Measurements from ENCODE around the gene GJB2. TPM values are rescaled to one million over a fixed set of nuclear protein-coding genes. Genes with fewer than 3 reads are reported as not detected.

Gene GJB2
- polyA plus RNA-seq, 1 donor (not counting 4 experiments of a cell fraction or from before 2014, with no cell fraction given) = 374 TPM

DNA sequence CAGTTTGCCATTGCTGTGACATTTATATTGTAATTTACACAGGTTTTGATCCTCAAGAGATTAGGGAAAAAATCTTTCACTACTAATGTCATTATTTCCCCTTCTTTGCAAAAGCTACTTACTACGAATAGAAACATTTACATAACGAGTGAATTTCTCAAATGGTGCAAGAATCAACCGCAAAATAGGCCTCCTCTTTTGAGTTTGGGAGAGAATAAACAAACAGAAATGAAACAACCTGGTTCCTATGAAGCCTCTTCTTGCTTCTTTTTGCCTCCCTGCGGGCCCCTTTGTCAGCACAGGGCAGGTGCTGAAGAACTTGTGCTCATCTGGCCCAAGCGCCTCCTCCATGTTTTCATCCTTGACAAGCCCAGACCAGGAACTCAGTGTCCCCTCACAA lies 21.8 kb downstream of the GJB2 start:
- TF ChIP-seq EZH2 (IDR thresholded peaks at IDR 0.05; ENCODE audit: low read length) = no peak
- TF ChIP-seq, protein P1, sequence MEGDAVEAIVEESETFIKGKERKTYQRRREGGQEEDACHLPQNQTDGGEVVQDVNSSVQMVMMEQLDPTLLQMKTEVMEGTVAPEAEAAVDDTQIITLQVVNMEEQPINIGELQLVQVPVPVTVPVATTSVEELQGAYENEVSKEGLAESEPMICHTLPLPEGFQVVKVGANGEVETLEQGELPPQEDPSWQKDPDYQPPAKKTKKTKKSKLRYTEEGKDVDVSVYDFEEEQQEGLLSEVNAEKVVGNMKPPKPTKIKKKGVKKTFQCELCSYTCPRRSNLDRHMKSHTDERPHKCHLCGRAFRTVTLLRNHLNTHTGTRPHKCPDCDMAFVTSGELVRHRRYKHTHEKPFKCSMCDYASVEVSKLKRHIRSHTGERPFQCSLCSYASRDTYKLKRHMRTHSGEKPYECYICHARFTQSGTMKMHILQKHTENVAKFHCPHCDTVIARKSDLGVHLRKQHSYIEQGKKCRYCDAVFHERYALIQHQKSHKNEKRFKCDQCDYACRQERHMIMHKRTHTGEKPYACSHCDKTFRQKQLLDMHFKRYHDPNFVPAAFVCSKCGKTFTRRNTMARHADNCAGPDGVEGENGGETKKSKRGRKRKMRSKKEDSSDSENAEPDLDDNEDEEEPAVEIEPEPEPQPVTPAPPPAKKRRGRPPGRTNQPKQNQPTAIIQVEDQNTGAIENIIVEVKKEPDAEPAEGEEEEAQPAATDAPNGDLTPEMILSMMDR (optimal IDR thresholded peaks at IDR 0.05 in 1 of 3, IDR thresholded peaks at IDR 0.05 in 1 of 3, conservative IDR thresholded peaks at IDR 0.05 in 1 of 3; ENCODE audit: extremely low read depth in 1 of 3, insufficient read depth in 2 of 3, low read length in 3 of 3) = no peak
- no peak for DNase-seq (ENCODE audit: low read depth, low spot score)
- Histone ChIP-seq H4K20me1 (ENCODE audit: control insufficient read depth, extremely low read depth, insufficient read depth, low read length) (no peaks in the 10 kb centered on the region), H3K9me1 (ENCODE audit: control insufficient read depth, extremely low read depth, insufficient read depth, low read length) (no peaks in the 10 kb centered on the region), H3K27ac (ENCODE audit: control insufficient read depth, insufficient read depth, low read length) (no peak overlapping the region), H3K79me2 (ENCODE audit: control insufficient read depth, insufficient read depth, low read length) (no peaks in the 10 kb centered on the region), H3K4me2 (ENCODE audit: control insufficient read depth, extremely low read depth, insufficient read depth, low read depth, low read length) (no peak overlapping the region), H3K27me3 (ENCODE audit: control insufficient read depth, extremely low read depth, insufficient read depth, low read length) (no peaks in the 10 kb centered on the region), H3K4me1 (ENCODE audit: control insufficient read depth, extremely low read depth, insufficient read depth, low read length) (peaks cover 16% of the 10 kb centered on the region), H3K9me3 (ENCODE audit: control insufficient read depth, low read depth, low read length) (no peaks in the 10 kb centered on the region), H3K9ac (ENCODE audit: control insufficient read depth, extremely low read depth, insufficient read depth, low read length) (no peak overlapping the region), H2AFZ (ENCODE audit: control insufficient read depth, low read length) (no peak overlapping the region), H3K36me3 (ENCODE audit: control insufficient read depth in 2 of 2, extremely low read depth in 1 of 2, insufficient read depth in 2 of 2, low read length in 2 of 2) (no peaks in the 10 kb centered on the region), H3K4me3 (ENCODE audit: control insufficient read depth in 2 of 3, extremely low read depth in 1 of 3, insufficient read depth in 2 of 3, low read depth in 1 of 3, low read length in 3 of 3) (no peak overlapping the region)
- no peak for FAIRE-seq
- dilution Hi-C loops (cut with MboI; ENCODE audit: extremely low pct_ligation_motif_present, low sequenced_read_pairs) = no loop called here

DNA sequence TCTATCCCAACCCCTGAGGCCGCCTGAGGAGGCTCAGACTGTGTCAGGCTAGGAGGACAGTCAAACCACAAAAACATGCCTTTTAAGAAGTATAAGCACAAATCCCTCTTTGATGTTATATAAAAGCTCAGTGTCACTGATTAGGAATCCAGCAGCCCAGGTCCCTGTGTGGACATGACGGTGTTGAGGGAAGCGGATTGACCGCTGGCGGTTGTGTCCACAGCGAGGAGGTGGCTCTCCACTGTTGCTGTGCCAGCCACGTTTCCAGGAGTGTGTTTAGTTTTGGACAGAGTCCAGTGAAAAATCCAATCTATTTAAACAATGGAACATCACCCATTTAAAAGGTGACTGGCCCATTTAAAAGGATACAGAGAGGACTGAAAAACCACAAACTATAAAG lies 24.3 kb downstream of the GJB2 start:
- H3K27ac ChIP-seq (ENCODE audit: control insufficient read depth, insufficient read depth, low read length) = no peak overlapping the region
- H3K4me2 ChIP-seq (ENCODE audit: control insufficient read depth, extremely low read depth, insufficient read depth, low read depth, low read length) = no peak overlapping the region
- H3K27me3 ChIP-seq (ENCODE audit: control insufficient read depth, extremely low read depth, insufficient read depth, low read length) = no peaks in the 10 kb centered on the region
- no peaks in the 10 kb centered on the region for H4K20me1 ChIP-seq (ENCODE audit: control insufficient read depth, extremely low read depth, insufficient read depth, low read length)
- no peaks in the 10 kb centered on the region for H3K4me1 ChIP-seq (ENCODE audit: control insufficient read depth, extremely low read depth, insufficient read depth, low read length)
- no peaks in the 10 kb centered on the region for H3K9me3 ChIP-seq (ENCODE audit: control insufficient read depth, low read depth, low read length)
- no peak overlapping the region for H2AFZ ChIP-seq (ENCODE audit: control insufficient read depth, low read length)
- TF ChIP-seq EZH2 (IDR thresholded peaks at IDR 0.05; ENCODE audit: low read length) = no peak
- TF ChIP-seq, protein P1 (optimal IDR thresholded peaks at IDR 0.05 in 1 of 3, IDR thresholded peaks at IDR 0.05 in 1 of 3, conservative IDR thresholded peaks at IDR 0.05 in 1 of 3; ENCODE audit: extremely low read depth in 1 of 3, insufficient read depth in 2 of 3, low read length in 3 of 3) = no peak
- no peak for FAIRE-seq
- H3K79me2 ChIP-seq (ENCODE audit: control insufficient read depth, insufficient read depth, low read length) = no peaks in the 10 kb centered on the region
- H3K36me3 ChIP-seq (ENCODE audit: control insufficient read depth in 2 of 2, extremely low read depth in 1 of 2, insufficient read depth in 2 of 2, low read length in 2 of 2) = no peaks in the 10 kb centered on the region
- H3K9ac ChIP-seq (ENCODE audit: control insufficient read depth, extremely low read depth, insufficient read depth, low read length) = no peak overlapping the region
- DNase-seq (ENCODE audit: low read depth, low spot score) = no peak
- H3K9me1 ChIP-seq (ENCODE audit: control insufficient read depth, extremely low read depth, insufficient read depth, low read length) = no peaks in the 10 kb centered on the region
- H3K4me3 ChIP-seq (ENCODE audit: control insufficient read depth in 2 of 3, extremely low read depth in 1 of 3, insufficient read depth in 2 of 3, low read depth in 1 of 3, low read length in 3 of 3) = no peak overlapping the region
- dilution Hi-C loops (cut with MboI; ENCODE audit: extremely low pct_ligation_motif_present, low sequenced_read_pairs) = no loop called here
